HG03103 (cell line): Measurements from ENCODE around the gene USP20.

Experiments used
- ATAC-seq: cut with Tn5 transposase; IDR thresholded peaks from one replicate; pipeline ENCODE4 v1.9.1; 2021; ENCODE audit warnings: low read depth; ENCODE audit not compliant: unreplicated experiment

Gene USP20

DNA sequence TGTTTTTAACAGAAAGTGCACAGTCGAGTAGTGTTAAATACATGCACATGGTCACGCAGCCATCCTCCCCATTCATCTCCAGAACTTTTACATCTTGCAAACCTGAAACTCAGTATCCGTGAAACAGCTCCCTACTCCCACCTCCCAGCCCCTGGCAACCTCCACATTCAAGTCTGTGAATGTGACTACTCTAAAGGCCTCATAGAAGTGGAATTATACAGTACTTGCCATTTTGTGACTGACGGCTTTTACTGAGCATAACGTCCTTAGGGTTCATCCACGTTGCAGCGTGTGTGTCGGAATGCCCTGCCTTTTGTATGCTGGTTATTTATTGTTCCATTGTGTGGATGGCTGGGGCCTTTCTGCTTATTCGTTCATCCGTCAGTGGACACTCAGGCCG lies 35.8 kb downstream of the USP20 start:
- no peak for ATAC-seq

- no peak for ATAC-seq
These were observed 38.4 kb downstream of the USP20 start for GRCh38 chr9:129873563-129874190.

DNA sequence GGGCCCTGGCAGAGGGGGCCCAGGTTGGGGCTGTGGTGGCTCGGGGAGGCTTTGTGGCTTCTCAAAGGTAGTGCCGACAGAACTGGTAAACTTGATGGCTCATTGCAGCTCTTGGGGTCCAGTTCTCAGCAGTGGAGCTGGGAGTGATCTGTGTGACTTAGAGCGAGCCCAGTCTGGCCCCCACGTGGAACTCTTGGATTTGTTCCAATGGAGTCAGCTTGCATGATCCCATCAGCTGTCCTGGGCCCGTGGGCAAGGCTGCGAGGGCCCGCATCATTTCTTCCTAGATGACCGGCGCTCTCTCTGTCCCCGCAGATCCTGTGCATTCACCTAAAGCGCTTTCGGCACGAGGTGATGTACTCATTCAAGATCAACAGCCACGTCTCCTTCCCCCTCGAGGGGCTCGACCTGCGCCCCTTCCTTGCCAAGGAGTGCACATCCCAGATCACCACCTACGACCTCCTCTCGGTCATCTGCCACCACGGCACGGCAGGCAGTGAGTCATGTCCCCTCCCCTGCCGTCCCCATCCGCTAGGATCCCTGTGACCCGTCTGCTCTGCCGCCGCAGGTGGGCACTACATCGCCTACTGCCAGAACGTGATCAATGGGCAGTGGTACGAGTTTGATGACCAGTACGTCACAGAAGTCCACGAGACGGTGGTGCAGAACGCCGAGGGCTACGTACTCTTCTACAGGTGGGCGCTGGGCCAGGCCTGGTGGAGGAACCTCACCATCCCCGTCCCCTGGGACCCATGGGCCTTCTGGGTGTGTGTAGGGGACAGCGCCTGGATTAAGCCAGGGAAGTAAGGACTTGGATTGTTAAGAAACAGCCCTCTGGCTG lies 39.2 kb downstream of the USP20 start:
- no peak for ATAC-seq

- ATAC-seq: no peak
These were observed 39.9 kb downstream of the USP20 start for GRCh38 chr9:129875181-129875611.

- no peak for ATAC-seq
These were observed 40.6 kb downstream of the USP20 start for GRCh38 chr9:129875687-129876395.

DNA sequence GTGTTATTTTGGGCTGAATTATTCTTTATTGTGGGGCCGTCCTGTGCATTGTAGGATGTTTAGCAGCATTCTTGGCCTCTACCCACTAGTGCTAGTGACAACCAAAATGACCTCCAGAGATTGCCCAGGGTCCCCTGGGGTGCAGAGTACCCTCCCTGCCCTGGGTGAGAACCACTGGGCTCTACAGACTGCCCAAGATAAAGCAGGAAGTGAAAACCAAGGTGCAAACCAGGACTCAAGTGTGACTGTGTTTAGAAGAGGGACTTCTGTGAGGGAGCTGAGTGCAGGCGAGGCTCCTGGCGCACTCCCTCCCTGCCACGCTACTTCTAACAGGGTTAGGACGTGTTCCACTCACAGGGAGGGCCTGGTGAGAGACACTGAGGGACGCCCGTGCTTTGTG lies 41.6 kb downstream of the USP20 start:
- no peak for ATAC-seq

- ATAC-seq: no peak
These were observed 43.0 kb downstream of the USP20 start for GRCh38 chr9:129878291-129878690.

GRCh38 chr9:129879103-129879699 lies 43.9 kb downstream of the USP20 start:
- no peak for ATAC-seq

GRCh38 chr9:129879991-129880653 lies 44.9 kb downstream of the USP20 start:
- ATAC-seq: no peak

GRCh38 chr9:129880654-129881546 lies 45.6 kb downstream of the USP20 start:
- no peak for ATAC-seq

DNA sequence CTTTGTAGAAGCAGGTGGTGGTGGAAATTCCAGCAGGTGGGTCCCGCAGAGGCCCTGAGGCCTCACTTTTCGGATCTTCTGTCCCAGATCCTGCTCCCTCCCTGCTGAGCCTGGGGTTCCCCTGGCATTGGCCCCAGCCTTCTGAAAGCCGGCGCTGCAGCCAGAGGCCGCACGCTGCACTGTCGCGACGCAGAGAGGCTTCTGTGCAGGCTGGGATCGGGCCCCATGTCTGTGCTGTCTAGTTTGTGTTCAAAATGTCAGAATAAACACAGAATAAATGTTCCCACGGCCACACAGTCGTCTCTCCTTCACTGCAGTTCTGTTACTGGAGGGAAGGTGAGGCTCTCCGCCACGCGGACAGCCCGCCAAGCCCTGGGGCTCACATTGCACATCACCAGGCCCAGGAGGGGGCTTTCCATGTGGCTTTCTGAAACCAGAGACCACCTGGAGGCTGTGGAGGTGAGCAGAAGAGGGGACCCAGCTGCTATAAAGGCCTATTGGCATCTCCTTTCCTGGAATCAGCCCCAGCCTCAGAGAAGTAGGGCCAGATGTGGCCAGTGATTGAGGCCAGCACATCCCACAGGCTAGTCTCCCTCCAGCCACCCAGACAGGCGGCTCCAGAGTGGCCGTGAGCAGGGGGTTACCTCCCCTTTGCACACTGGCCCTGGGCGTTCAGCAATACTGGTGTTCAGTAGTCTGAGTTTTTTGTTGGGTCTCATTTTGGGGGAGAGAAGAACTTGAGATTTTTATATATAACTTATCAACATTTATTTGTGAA lies 46.5 kb downstream of the USP20 start:
- ATAC-seq: no peak

GRCh38 chr9:129884220-129885017 lies 49.2 kb downstream of the USP20 start:
- peak; percentile 39 for ATAC-seq

DNA sequence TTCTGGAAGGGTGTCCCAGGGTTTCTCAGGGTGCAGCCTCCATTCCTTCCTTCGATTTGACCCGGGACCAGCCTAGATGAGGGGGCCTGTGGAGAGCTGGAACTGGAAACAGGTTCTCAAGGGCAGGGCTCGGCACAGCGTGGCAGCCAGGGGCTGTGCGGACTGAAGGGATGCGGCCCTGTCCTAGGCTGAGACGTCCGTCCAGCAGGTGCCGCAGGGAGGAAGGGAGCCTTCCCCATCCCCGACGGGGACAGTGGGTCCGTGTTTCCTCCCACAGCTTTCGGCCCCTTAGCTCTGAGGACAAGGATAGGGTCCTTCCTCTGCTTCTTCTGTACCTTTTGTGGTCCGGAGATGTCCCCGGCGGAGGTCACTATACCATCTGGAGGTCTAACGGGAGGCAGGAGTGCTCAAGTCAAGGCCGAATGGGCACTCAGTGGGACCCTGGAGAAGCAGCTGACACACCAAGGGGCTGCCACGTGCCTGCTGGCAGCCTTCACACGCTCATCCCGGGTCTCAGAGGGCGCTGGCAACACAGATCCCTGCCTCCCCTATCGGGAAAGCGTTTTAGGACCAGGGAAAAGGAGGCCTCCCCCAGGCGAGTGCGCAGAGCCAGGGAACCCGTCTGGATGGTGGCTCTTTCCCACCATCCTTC lies 49.9 kb downstream of the USP20 start:
- ATAC-seq: no peak

DNA sequence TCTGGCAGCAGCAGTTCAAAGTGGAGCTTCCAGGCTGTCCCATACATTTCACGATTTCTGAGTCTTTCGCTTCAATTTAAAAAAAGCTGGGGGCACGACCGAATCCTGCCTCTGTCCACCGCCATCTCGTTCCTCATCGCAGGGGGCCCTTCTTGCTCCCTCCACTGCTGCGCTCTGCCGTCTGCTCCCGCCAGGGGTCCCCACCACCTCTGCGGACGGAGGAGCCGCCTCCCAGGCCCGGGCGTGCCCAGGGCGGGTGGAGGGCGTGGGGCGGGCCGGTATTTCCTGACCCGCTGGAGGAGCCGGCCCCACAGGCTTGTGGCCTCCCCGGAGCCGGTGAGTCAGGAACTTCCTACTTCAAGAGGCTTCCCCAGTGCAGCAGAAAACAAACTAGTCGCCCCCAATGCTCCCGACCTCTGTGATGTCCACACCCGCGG lies 50.4 kb downstream of the USP20 start:
- ATAC-seq: no peak

DNA sequence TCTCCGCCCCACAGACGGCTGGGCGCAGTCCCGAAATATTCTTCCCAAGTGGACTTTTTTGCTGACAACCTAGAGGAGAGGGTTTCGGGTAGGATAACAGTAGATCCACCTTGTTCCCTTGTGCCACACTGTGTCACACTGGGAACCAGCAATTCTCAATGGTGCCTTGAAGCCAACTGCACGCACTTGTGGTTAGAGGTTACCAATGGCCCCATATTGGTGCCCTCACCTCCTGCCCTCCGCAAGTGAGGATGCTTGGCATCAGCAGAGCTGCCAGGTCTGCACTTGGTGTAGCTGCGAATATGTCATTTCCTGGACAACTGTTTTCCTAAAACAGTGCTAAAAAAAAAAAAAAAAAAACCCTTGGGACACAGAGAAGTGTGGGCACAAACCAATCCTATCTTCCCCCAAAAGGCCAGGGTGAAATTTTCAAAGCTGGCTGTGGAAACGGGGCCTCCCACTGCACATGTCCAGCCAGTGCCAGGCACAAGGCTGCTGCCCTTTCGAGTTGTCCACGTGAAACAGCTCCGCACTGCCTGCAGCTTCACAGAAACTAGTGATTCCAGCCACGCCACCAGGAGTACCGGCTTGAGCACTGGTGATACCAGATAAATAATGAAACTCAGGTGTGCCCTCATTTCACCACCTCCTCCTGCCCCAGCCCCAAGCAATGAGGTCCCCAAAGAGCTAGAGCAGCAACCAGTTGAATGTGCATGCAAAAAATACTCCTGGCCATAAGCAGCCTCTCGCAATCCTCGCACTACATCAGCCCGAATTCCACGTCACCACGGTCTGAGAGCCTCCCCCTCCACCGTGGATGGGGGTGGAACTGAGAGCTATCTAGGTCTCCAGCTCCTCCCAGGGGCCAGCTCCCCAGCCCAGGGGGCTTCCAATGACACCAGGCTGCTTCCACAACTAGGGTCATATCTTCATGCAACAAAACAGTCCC lies 51.2 kb downstream of the USP20 start:
- no peak for ATAC-seq
